ENCODE results near the gene PTPRU. TPM values are rescaled to one million over a fixed set of nuclear protein-coding genes. Genes with fewer than 3 reads are reported as not detected.
"Not testable (repeated sequence)": the region's sequence is repeated elsewhere in the genome, so short reads cannot be mapped to it uniquely, and the experiment has no call there.

PTPRU gene
- total and polyA plus RNA-seq, 5 experiments from 2014 or later, result 0.54 TPM; not detected in 4

DNA sequence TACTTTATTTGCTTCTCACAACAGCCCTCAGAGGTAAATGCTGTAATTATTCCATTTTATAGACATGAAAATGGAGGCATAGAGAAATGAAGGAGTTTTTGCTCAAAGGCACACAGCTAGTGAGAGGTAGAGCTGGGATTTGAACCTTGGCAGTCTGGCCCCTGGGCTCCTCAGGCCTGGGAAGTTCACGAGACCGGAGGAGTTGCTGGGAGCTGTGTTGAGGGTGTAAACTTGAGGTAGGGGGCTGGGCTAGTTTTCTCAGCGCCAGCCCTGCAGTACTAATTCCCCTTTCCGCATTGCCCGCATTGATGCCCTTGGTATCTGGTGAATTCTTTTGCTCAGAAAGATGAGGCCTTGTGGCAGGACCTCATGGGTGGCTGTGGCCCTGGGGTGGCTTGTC lies 73.3 kb downstream of the PTPRU start:
- H3K27me3 Mint-ChIP-seq, result peaks cover 0 to 3% (median 0%) of the 10 kb centered on the region in 5 donors
- ATAC-seq (no peak), DNase-seq (no peak)
- H3K4me3 Mint-ChIP-seq, result no peak overlapping the region
- H3K27ac Mint-ChIP-seq, result peak overlapping the region in 1 of 10 donors; percentile 80
- no peaks in the 10 kb centered on the region for H3K36me3 Mint-ChIP-seq
- H3K4me1 Mint-ChIP-seq, result no peaks in the 10 kb centered on the region
- POLR2A ChIA-PET, result no interaction called here
- no peaks in the 10 kb centered on the region for H3K9me3 Mint-ChIP-seq

GRCh38 chr1:29310616-29311180 lies 74.4 kb downstream of the PTPRU start:
- no peak for ATAC-seq
- H3K9me3 Mint-ChIP-seq, result no peaks in the 10 kb centered on the region
- no peak overlapping the region for H3K4me3 Mint-ChIP-seq
- POLR2A ChIA-PET, result no interaction called here
- H3K4me1 Mint-ChIP-seq, result no peaks in the 10 kb centered on the region
- no peak overlapping the region for H3K27ac Mint-ChIP-seq
- no peak for DNase-seq
- H3K36me3 Mint-ChIP-seq, result no peaks in the 10 kb centered on the region
- peaks cover 0 to 3% (median 0%) of the 10 kb centered on the region in 5 donors for H3K27me3 Mint-ChIP-seq

GRCh38 chr1:29311352-29312030 lies 75.2 kb downstream of the PTPRU start:
- H3K27me3 Mint-ChIP-seq, result peaks cover 0 to 3% (median 0%) of the 10 kb centered on the region in 5 donors
- no peaks in the 10 kb centered on the region for H3K9me3 Mint-ChIP-seq
- no peak overlapping the region for H3K4me3 Mint-ChIP-seq
- POLR2A ChIA-PET, result no interaction called here
- H3K27ac Mint-ChIP-seq, result peak overlapping the region in 1 of 10 donors; percentile 11
- DNase-seq (no peak), ATAC-seq (no peak)
- no peaks in the 10 kb centered on the region for H3K4me1 Mint-ChIP-seq
- H3K36me3 Mint-ChIP-seq, result no peaks in the 10 kb centered on the region

GRCh38 chr1:29312469-29313461 lies 76.4 kb downstream of the PTPRU start:
- ATAC-seq (no peak), DNase-seq (no peak)
- Mint-ChIP-seq H3K4me1 (no peaks in the 10 kb centered on the region), H3K4me3 (no peak overlapping the region), H3K27me3 (peaks cover 0 to 3% (median 0%) of the 10 kb centered on the region in 5 donors), H3K9me3 (no peaks in the 10 kb centered on the region), H3K27ac (peak overlapping the region in 1 of 10 donors; percentile 5), H3K36me3 (no peaks in the 10 kb centered on the region)
- POLR2A ChIA-PET, result no interaction called here

DNA sequence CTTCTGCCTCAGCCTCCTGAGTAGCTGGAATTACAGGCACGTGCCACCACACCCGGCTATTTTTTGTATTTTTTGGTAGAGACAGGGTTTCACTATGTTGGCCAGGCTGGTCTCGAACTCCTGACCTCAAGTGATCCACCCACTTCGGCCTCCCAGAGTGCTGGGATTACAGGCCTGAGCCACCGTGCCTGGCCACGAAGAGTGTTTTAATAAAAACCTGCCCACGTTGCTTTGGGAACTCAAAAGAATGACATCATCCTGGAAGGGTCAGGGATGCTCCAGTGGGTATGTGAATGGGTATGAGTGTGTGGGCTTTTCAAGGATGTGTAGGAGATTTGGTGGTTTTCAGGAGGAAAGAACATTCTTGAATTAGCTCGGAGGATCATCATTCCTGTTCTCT lies 78.4 kb downstream of the PTPRU start:
- POLR2A ChIA-PET, H3K27me3 Mint-ChIP-seq, H3K4me1 Mint-ChIP-seq, H3K27ac Mint-ChIP-seq, H3K4me3 Mint-ChIP-seq, H3K36me3 Mint-ChIP-seq, H3K9me3 Mint-ChIP-seq, ATAC-seq, DNase-seq: not testable (repeated sequence)

DNA sequence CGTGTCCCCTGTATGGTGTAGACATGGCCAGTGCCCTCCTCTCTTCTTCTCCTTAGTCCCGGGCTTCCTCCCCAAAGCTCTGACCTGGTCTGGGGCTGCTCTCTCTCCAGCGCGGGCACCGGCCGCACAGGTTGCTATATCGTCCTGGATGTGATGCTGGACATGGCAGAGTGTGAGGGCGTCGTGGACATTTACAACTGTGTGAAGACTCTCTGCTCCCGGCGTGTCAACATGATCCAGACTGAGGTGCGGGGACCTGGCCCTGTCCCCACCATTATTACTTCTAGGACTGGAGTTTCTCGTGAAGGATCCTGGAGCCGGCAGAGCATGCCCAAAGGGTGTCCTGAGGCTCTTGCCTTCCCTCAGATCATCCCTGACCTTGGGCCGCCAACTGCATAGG lies 78.9 kb downstream of the PTPRU start:
- POLR2A ChIA-PET, result no interaction called here
- DNase-seq, result no peak
- H3K4me1 Mint-ChIP-seq, result no peaks in the 10 kb centered on the region
- no peaks in the 10 kb centered on the region for H3K9me3 Mint-ChIP-seq
- no peaks in the 10 kb centered on the region for H3K36me3 Mint-ChIP-seq
- H3K4me3 Mint-ChIP-seq, result no peak overlapping the region
- peaks cover 0 to 3% (median 0%) of the 10 kb centered on the region in 5 donors for H3K27me3 Mint-ChIP-seq
- ATAC-seq, result no peak
- no peak overlapping the region for H3K27ac Mint-ChIP-seq

DNA sequence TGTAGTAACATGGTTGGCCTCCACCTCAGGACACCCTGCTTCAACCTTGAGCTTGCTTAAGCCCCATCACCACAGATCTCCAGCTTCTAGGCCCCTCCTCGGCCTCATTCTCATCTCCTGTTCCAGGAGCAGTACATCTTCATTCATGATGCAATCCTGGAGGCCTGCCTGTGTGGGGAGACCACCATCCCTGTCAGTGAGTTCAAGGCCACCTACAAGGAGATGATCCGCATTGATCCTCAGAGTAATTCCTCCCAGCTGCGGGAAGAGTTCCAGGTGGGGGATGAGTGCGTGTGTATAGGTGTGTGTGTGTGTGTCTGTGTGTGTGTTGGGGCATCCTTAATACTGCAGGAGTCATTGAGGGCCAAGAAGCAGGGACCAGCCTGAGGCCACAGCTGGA lies 79.6 kb downstream of the PTPRU start:
- ATAC-seq, result no peak
- Mint-ChIP-seq H3K9me3 (no peaks in the 10 kb centered on the region), H3K4me3 (no peak overlapping the region), H3K4me1 (no peaks in the 10 kb centered on the region), H3K36me3 (no peaks in the 10 kb centered on the region), H3K27me3 (peaks cover 0 to 2% (median 0%) of the 10 kb centered on the region in 5 donors), H3K27ac (no peak overlapping the region)
- POLR2A ChIA-PET, result no interaction called here
- DNase-seq, result no peak

DNA sequence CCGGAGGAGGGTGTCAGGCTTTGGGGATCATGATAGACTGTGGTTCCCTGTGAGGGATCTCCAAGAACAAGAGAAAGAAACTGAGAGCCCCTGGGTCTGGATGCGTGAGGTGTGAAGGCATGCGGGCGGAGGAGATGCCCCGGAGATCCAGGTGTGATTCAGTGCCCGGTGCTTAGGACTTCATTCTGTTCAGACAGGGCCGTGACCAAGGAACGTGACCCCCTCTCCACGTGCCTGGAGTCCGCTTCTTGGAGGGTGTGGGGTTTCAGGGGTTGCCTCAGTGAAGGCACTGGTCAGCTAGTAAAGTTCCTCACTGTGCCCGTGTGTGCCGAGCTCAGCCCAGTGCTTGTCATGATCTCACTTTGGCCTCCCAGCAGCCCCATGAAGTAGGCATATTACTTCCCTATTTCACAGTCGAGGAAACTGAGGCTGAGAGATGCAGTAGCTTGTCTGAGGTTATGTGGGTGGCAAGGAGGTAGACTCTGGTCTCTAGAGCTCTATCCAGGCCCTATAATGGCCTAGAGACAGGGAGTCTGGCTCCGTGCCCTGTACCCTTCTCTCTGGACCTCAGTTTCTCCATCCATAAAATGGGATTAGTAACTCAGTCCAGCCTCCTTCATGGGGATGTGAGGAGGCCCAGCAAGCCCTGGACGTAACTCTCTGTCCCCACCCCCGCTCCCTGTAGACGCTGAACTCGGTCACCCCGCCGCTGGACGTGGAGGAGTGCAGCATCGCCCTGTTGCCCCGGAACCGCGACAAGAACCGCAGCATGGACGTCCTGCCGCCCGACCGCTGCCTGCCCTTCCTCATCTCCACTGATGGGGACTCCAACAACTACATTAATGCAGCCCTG lies 81.0 kb downstream of the PTPRU start:
- H3K4me3 Mint-ChIP-seq, result no peak overlapping the region

DNA sequence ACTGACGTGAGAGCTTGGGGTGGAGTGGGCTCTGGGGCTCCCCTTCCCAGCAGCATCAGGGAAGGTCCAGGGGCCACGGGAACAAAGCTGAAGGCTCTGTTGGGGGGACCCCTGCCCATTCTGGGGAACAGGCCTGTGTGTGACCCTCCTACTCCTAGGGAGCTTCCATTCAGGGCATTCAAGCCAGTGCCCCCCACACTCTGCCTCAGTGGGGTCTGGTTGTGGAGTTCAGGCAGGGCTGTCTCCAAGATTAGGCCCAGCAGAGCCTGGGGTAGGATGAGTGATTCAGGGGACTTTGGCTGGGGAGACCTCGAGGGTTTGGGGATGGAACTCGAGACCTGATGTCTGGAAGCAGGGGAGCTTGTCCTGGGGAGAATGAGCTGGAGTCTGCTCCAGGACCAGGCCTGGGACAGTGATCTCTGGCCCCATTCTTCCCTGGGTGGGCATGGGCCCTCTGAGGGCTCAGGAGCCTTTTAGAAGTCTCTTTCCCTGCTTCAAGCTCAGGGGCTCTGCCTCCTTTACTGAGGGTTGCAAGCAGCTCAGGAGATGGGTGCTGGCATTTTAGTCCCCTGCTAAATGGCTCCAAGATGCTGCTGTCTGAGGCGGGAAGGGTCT lies 81.7 kb downstream of the PTPRU start:
- POLR2A ChIA-PET, result no interaction called here
- ATAC-seq (no peak), DNase-seq (no peak)
- H3K27me3 Mint-ChIP-seq, result peaks cover 0 to 2% (median 0%) of the 10 kb centered on the region in 5 donors
- H3K4me1 Mint-ChIP-seq, result no peaks in the 10 kb centered on the region
- no peak overlapping the region for H3K4me3 Mint-ChIP-seq
- H3K27ac Mint-ChIP-seq, result no peak overlapping the region
- H3K9me3 Mint-ChIP-seq, result no peaks in the 10 kb centered on the region
- H3K36me3 Mint-ChIP-seq, result no peaks in the 10 kb centered on the region

More for the DNA sequence above, 81.0 kb downstream of the PTPRU start:
- Mint-ChIP-seq H3K36me3 (no peaks in the 10 kb centered on the region), H3K27ac (no peak overlapping the region), H3K4me1 (no peaks in the 10 kb centered on the region), H3K9me3 (no peaks in the 10 kb centered on the region), H3K27me3 (peaks cover 0 to 2% (median 0%) of the 10 kb centered on the region in 5 donors)
- DNase-seq (no peak), ATAC-seq (no peak)
- POLR2A ChIA-PET, result no interaction called here

- POLR2A ChIA-PET, result no interaction called here
- H3K9me3 Mint-ChIP-seq, result no peaks in the 10 kb centered on the region
- no peak overlapping the region for H3K27ac Mint-ChIP-seq
- H3K4me3 Mint-ChIP-seq, result no peak overlapping the region
- H3K27me3 Mint-ChIP-seq, result peaks cover 0 to 2% (median 0%) of the 10 kb centered on the region in 5 donors
- H3K36me3 Mint-ChIP-seq, result no peaks in the 10 kb centered on the region
- no peaks in the 10 kb centered on the region for H3K4me1 Mint-ChIP-seq
- ATAC-seq, result no peak
- no peak for DNase-seq
Measured at GRCh38 chr1:29318724-29319123, 82.4 kb downstream of the PTPRU start.

- Mint-ChIP-seq H3K27ac (no peak overlapping the region), H3K9me3 (no peaks in the 10 kb centered on the region), H3K4me3 (no peak overlapping the region), H3K27me3 (peaks cover 0 to 2% (median 0%) of the 10 kb centered on the region in 5 donors), H3K36me3 (no peaks in the 10 kb centered on the region), H3K4me1 (no peaks in the 10 kb centered on the region)
- no peak for DNase-seq
- POLR2A ChIA-PET, result no interaction called here
- ATAC-seq, result no peak
Measured at GRCh38 chr1:29319300-29320110, 83.2 kb downstream of the PTPRU start.

Data from naive thymus-derived CD8-positive, alpha-beta T cell (primary cell).